Stimulated activated CD8-positive, alpha-beta memory T cell treated with anti-CD3 and anti-CD28 coated beads, Interleukin-4, amount 100 ng/mL, for 4 hours (primary cell): ENCODE results near the gene POLR2F.
"Not testable (repeated sequence)": the region's sequence is repeated elsewhere in the genome, so short reads cannot be mapped to it uniquely, and the experiment has no call there.

ENCODE experiments used
- DNase-seq, 2 donors: peaks; one replicate each; pipeline ENCODE4 v3.0.0-alpha.2; 2020; ENCODE audit warnings: low read depth in 2 of 2, low spot score in 1 of 2

POLR2F gene

DNA sequence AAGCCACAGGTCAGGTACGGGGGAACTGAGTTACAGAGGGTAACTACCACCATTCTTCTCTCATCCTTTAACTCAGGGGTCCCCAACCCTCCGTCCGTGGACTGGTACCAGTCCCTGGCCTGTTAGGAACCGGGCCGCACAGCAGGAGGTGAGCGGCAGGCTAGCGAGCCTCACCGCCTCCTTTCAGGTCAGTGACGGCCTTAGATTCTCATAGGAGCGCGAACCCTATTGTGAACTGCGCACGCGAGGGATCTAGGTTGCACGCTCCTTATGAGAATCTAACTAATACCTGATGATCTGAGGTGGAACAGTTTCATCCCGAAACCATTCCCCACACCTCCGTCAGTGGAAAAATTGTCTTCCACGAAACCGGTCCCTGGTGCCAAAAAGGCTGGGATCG, 870 bp upstream of the POLR2F start:
- not testable (repeated sequence) for DNase-seq

DNA sequence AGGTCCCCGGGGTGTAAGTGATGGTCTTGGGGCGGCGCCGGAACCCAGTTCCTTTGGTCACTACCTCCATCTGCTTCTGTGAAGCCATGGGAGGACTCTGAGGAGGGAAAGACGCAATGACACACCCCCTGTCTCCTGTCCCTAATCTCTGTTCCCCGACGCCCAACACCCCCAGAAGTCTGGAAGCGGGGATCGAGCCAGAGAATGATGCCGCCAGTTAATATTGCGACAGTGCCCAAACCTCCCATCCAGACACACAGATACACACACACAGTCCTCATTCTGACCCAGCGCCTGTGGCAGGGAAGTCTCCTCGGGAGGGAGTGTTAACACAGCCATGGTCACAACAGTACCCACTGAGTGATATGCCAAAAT, 450 bp upstream of the POLR2F start:
- no peak for DNase-seq

DNA sequence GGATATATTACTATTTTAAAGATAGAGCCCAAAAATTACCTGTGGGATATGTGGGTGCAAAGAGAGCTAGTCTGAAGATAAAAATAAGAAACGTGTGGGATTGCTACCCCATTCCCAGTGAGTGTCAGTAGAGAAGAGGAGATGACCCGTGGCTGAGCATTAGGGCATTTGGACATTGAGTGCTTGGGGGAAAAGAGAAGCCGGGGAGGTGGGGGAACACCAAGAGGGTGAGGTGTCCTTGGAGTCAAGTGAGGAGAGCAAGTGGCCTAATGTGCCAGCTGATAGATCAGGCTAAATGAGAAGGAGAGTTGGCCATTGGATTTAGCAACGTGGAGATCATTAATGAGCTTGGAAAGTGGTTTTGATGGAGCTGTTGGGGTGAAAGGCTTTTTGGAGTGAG, 1.2 kb downstream of the POLR2F start:
- no peak for DNase-seq

DNA sequence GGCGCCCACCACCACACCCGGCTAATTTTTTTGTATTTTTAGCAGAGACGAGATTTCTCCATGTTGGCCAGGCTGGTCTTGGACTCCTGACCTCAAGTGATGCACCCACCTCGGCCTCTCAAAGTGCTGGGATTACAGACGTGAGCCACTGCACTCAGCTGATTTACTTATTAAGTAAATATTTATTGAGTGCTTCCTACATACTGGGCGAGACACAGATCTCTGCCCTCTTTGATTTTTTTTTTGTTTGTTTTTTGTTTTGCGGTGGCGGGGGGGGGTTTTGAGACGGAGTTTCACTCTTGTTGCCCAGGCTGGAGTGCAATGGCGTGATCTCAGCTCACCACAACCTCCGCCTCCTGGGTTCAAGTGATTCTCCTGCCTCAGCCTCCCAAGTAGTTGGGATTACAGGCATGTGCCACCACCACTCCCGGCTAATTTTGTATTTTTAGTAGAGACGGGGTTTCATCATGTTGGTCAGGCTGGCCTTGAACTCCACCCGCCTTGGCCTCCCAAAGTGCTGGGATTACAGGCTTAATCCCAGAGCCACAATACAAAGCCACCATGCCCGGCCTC, 2.4 kb downstream of the POLR2F start:
- not testable (repeated sequence) for DNase-seq

DNA sequence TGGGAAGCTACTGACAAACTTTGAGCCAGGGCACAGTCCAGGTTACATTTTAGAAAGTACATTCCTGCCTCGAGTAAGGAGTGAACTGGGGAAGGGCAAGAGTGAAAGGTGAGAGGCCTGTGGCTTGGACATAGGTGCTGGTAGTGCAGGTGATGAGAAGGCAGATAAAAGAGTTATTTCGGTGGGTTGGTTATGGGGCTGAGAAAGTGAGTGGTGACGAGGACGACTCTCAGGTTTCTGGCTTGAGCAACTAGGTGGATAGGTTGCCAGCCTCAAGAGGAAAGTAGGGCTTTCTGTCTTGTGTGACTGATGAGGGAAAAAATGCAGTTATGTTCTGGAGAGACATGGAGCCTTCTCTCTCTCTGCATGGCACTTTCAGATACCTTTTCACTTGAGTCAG, 3.7 kb downstream of the POLR2F start:
- DNase-seq = no peak

DNA sequence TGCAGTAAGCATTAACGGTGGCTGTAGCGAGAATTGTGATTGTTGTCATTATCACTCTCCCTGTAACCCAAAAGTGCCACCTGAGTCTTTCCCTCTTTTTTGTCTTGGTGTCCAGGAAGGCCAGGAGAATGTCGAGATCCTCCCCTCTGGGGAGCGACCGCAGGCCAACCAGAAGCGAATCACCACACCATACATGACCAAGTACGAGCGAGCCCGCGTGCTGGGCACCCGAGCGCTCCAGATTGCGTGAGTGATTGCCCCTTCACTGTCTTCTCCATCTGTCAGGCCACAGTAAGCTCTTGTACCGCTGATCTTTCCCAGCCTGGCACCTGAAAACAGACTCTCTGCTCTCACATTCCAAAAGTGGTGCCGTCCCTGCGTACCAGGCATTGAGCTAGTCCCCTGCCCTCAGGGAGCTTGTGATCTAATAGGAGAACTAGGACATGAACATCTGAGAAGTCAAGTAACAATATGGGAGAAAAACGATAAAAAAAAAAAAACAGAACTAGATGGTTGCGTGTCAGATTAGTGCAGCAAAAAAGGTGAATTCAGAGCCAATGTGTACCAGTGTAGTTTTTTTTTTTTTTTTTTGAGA, 5.8 kb downstream of the POLR2F start:
- no peak for DNase-seq

DNA sequence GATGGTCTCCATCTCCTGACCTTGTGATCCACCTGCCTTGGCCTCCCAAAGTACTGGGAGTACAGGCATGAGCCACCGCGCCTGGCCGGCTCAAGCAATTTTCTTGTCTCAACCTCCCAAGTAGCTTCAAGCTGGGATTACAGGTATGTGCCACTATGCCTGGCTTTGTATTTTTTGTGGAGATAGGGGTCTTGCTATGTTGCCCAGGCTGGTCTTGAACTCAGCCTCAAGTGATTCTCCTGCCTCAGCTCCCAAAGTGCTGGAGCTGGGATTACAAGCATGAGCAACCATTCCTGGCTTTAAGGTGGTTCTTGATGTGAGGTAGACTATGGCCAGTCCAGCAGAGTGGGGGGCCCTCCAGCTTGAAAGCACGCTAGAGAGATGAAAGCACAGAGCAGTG, 7.6 kb downstream of the POLR2F start:
- DNase-seq = no peak

DNA sequence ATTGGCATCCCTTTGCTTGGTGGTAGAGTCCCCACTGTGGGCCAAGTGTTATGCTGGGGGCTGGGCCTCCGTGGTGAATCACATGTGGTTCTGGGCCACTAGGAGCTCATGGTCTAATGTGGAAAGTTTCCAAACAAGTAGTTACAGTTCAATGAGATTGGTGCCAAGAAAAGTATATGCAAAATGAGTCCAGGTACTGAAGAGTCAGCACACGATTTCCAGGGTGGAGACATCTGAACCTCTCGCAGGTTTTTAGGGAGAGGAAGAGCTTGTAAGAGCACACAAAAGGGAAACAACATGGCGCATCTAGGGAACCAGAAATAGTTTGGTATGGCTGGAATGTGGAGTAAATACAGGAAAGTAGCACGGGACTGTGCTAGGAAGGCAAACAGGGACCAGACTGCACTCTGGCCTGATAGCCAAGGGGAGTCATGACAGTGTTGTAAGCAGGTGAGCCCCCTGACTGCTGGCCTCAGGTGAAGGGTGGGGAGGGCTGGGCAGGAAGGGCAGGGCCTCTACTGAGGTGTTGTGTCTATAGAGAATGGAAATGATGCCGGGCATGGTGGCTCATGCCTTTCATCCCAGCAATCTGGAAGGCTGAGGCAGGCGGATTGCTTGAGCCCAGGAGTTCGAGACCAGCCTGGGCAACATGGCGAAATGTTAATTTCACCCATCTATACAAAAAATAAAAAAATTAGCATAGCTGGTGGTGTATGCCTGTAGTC, 12.6 kb downstream of the POLR2F start:
- no peak for DNase-seq

DNA sequence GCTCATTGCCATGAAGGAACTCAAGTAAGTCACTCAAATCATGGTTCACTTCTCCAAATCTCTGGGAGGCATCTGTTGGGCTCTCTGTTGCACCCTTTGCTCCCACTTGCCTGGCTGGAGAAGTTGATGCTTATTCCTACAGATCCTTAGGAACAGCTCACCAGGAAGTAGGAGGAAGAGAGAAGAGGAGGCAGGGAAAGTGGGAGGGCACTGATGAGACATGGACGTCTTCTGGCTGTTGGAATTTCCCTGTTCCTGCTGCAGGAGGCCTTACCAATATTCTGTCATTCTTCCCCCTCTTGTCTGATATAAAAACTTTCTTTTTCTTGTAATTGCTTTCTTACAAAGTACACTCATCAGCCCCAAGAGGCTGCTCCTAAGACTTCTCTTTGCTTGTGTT, 13.6 kb downstream of the POLR2F start:
- no peak for DNase-seq

DNA sequence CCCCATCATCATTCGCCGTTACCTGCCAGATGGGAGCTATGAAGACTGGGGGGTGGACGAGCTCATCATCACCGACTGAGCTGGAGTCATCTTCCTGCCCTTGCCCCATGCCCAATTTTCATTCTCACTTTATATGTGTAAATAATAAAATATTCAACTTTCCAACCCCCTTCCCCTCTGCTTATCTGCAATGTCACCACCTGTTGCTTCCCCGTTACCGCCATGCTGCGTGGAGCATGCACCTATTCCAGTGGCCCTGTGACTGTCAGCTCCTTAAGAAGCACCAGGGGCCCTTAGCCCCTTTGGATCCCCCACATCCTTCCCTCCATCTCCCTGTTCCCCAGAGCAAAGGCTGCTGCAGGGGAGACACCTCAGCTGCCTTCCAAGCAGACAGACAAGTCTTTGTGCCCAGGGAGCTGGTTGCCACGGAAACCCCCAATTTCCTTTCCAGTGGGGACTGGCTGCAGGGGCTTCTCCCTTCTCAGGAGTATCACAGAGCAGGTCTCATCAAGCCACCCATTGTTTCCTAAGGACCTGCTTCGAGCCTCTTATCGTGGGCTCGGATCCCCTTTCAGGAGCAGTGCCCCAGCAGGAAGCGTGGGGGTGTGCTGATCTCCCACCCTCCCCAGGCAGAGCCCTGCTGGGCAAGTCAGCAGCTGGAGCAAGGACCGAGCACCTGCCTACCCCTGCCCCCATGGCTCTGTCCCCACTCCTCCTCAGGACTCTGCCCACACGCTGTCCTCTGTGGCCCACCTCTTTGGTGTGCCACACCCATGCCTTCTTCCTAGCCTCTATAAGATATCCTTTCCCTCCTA, 14.3 kb downstream of the POLR2F start:
- DNase-seq = no peak

DNA sequence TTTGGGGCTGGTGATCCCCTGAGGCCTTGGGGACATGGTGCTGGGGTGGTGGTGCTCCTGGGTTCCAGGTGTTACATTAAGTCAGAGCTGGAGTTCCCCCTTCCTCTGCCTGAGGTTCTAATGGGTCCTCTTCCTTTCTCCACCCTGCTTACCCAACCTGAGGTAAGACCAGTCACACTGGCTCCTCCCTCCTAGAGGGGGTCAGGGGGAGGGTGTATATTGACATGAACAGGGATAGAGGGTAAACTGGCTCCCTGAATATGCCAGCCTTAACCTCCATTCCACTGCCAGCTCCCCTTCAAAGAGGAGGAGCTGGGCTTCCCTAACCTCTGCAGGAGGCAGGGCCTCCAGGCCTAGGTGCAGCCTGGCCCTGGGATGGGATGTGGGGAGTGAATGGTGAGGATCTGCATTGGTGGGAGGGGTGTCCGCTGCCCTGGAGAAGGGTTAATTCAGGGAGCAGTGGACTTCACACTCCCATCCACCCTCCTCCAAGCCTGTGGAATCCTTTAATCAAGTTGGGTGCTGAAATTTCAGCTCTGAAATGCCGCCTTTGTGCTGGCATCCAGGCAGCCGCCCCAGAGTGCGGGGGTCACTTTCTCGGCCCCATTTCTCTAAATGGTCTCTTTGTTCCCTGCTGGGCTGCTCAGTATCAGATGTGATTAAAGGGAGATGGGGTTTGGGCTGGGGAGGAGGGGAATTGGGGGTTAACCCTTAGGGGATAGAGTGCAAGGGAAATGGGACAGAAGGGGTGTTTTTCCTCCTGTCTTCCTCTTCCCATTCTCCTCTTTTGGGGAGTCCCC, 15.2 kb downstream of the POLR2F start:
- DNase-seq = no peak

DNA sequence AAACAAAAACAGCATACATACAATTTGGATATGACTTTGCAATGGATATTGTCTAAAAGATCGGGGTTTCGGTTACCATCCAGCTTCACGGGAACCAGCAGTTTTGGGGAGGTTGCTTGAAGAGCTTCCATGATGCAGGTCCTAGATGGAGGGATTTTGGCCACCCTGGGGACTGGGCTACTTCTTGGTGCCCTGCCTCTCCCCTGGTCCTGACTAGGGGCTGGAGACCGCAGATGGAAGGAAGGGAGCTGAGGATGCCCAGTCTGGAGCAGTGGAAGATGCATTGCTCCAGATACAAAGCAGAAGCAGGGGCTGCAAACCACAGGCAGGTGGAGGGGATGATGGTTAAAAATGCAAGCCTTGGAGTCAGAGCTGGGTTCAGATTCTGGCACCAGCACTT, 17.4 kb downstream of the POLR2F start:
- no peak for DNase-seq

DNA sequence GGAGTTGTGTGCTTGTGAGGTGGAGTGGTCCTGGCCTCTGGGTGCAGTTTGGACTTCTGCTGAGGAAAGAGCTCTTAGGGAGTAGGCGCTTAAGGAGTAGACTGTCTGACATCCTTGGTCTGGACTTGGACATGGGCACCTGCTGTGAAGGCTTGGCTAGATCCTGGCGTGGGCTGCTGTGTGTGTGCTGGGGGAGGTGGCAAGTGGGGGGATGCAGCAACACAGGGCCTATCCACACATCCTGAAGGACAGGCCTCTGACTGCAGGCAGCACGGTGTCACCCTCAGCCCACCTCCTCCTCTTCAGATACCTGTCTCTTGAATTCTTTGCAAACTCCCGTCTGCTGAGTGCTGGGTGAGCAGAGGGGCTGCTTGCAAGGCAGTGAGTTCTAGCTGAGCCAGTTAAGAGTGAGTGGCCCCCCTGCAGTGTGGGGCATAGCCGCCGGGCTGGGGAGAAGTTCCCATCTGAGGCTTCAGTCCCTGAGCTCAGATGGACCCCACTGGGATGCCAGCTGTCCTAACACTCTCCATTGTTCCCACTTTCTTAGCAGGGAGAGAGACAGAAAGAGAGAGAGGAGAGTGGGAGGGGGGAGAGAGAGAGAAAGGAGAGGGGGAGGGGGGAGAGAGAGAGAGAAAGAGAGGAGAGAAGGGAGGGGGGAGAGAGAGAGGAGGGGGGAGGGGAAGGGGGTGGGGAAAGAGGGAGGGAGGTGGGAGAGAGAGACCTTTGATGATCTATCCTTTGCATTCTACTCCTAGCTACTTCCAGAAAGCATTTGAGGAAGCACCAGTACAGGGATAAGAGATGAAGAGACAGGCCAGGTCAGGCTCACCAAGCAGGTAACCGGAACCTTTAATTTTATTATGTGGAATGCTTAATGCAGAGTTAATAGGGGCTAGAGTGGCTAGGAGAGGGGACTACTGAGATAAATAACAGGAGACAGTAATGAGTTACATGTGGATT, 18.3 kb downstream of the POLR2F start:
- DNase-seq = no peak

DNA sequence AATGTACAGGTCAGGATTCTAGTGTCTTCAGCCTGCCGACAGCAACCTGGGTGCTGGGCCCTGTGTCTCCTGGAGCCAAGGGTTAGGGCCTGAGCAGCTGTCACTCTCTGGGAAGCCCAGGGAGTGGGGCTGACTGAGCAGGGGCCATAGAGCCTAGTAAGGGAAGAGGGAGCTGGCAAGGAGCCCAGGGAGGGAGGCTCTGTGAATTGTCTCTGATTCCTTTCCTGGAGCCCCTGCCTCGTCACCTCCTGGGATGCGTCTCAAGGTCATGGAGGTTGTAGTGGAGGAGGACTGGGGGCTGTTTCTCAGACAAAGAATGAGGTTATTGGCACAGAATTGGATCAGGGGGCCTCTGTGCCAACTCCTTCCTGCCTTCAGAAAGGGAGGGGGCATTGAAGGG, 19.0 kb downstream of the POLR2F start:
- DNase-seq = no peak

DNA sequence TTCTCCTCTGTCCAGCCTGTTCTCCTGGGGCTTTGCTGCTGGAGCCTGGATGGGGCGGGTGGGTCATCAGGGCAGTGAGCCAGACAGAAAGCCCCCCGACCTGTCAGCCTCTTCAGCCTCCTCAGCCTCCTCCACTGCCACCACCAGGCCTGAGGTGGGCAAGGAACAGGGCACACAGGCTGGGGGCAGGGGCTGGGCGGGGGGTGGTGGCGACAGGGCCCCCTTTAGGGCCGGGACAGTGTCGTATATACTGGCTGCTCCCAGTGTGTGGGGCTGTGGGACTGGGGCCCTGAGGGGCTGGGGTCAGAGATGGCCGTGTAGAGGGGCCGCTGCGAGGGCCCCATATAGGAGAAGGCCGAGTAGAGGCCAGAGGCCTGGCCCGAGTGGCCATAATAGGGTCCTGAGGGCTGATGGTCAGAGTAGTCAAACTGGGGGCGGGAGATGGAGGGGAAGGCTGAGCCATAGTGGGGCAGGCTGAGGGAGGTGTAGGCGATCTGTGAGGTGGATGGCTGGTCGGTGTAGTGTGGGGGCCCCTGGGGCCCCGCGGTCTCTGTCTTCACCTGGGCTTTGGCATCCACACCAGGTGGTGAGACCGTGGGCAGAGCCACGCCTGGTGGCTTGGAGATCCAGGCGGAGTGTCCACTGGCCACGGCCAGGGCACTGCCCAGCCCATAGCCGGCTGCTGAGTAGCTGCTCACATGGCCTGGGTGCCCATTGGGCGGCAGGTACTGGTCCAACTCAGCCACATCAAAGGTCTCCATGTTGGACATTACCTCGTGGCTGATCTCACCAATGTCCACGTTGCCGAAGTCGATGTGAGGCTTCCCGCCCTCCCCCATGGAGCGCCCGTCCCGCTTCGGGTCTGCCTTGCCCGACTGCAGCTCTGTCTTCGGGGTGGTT, 20.0 kb downstream of the POLR2F start:
- DNase-seq = no peak

DNA sequence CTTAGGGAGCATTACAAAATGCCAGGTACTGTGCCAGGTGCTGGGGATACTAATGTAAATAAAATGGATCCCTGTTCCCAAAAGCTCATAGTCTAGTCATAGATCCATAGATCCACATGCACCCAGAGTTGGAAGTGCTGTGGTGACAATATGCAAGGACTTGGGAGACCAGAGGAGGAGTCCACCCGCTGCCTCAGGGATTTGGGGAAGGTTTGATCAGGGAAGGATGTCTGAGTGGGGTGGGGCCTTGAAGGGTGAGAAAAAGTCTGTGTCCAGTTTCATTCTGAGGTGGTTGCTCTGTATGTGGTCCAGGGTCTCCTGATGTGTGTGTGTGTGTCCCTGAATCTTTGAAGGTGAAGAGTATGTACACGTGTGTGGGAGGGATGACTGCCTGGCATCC, 21.7 kb downstream of the POLR2F start:
- no peak for DNase-seq

DNA sequence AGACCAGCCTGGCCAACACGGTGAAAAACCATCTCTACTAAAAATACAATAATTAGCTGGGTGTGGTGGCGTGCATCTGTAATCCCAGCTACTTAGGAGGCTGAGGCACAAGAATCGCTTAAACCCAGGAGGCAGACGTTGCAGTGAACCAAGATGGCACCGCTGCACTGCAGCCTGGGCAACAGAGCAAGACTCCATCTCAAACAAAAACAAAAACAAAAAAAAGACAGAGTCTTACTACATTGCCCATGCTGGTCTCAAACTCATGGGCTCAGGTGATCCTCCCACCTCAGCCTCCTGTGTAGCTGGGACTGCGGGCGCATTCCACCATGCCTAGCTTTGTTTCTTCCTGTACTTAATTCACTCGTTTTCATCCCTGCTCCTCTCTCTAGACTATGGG, 22.5 kb downstream of the POLR2F start:
- DNase-seq = not testable (repeated sequence)

DNA sequence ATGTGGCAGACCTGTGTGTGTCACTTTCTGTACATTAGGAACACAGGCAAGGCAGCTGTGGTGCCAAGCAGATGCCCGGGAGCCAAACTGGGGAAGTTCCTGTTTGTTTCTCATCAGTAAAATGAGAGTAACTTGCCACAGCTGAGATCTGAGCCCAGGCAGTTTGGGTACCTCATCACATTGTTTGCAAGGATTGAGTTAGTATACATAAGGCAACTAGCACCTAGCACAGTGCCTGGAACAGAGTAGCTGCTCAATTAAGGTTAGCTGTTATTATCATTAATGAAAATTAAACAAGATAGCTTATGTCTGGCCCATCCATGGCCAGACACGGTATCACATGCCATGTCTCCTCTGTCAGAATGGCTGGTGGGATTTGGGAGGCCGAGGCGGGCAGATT, 23.0 kb downstream of the POLR2F start:
- no peak for DNase-seq

DNA sequence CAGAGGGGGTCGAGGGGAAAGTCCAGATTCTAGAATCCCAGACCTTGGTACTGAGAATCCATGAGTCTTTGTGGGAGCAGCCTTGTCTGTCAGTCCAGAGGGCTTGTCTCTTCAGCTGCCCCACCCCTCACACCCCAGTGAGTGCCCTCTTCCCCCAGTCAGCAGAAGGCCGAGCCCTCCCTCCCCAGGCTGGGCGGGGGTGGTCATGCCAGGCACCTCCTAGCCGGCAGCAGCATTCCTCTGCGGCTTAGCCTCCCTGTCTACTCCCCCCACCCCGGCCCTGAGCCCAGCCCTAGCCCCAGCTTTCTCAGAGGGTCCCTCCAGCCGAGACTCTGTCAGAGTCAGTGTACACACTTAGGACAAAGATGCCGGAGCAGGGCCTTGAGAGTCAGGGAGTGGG, 26.3 kb downstream of the POLR2F start:
- DNase-seq = no peak
